Measurements from ENCODE around the gene PTPRM.
A peak's percentile ranks its signal among the peaks of the same experiment; 100 is the strongest.
"Not testable (repeated sequence)": the region's sequence is repeated elsewhere in the genome, so short reads cannot be mapped to it uniquely, and the experiment has no call there.

Gene PTPRM

GRCh38 chr18:8424917-8425725 is 858.0 kb downstream of the PTPRM start:
- DNase-seq = peak; percentile 48

GRCh38 chr18:8426401-8426800 is 859.3 kb downstream of the PTPRM start:
- no peak for DNase-seq

DNA sequence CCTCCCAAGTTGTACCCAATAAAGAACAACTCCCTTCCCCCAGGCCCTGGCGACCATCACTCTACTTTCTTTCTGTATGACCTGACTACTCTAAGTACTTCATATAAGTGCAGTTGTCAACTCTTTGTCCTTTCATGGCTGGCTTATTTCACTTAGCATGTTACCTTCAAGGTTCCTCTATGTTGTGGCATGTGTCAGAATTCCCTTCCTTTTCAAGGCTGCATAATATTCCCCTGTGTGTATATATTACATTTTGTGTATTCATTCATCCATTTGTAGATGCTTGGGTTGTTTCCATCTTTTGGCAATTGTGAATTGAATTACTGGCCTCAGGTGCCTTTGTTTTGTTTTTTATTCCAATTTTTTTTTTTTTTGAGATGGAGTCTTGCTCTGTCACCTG is 860.2 kb downstream of the PTPRM start:
- DNase-seq = no peak

DNA sequence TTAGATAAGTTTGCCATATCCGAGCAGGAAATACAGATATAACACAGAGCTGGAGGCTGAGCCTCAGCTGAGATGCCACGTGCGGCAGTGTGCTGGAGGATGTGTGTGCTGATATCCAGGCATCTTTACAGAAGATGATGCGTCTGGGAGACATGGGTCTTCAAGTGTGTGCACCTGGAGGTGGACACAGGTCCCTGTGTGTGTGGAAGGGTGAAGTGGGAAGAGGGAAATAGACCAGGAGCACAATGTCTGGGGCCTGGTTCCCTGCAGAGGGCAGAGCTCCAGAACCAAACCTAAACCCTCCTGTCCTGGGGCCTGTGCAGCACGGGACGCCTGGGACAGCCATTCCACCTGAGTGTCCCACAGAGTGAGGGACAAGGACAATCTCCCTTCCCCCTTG is 861.8 kb downstream of the PTPRM start:
- DNase-seq = no peak

DNA sequence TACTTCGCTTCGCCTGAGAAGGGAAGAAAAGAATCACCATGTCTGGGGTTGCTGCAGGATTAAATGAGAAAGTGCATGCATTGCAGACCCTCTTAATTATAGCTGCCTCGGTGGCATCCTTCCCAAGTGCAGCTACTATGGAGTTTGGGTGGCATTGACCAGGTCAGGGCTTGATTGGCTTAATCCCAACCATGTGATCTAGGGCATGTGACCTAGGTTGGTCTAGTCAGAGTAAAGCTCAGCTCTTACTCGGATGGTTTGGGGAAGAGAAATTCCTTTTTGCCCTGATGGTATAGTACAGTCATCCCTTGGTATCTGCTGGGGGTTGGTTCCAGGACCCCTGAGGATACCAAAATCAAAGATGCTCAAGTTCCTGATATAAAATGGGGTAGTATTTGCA is 863.9 kb downstream of the PTPRM start:
- no peak for DNase-seq

GRCh38 chr18:8433323-8433722 is 866.2 kb downstream of the PTPRM start:
- DNase-seq = no peak

DNA sequence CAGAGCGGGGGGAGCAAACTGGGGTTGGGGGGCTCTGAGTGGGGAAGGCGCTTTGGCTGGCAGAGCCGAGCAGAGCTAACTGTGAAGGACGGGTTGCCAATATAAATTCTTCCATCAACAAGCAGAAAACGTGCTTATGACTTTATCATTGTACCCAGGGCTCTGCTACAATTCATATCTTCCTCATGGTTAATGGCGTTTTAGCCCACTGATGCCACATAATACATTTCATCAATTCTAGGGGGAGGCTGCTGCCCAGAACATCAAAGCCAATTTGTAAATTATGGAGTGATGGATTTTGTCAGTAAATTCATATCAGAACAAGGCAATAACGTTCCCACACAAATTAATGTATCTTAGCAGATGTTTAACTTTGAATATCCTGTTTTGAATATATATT is 866.7 kb downstream of the PTPRM start:
- no peak for DNase-seq

DNA sequence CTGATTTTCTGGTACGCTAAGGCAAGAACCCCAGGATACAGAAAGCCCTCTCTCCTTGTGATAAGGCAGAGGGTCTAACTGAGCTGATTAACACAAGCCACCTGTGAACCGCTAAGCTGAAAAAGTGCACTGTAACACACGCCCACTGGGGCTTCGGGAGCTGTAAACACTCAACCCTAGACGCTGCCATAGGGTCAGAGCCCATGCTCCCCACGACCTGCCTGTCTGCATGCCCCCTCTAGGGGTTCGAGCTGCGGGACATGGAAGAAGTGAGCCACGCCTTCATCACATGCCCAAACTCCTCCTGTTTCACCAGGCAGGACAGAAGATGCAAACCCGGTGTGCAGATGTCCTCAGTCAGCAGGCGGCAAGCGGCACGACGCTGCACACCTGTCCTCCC is 868.3 kb downstream of the PTPRM start:
- no peak for DNase-seq

- no peak for DNase-seq
Observed at GRCh38 chr18:8439055-8439454, 871.9 kb downstream of the PTPRM start.

- DNase-seq = no peak
Observed at GRCh38 chr18:8443505-8443904, 876.4 kb downstream of the PTPRM start.

DNA sequence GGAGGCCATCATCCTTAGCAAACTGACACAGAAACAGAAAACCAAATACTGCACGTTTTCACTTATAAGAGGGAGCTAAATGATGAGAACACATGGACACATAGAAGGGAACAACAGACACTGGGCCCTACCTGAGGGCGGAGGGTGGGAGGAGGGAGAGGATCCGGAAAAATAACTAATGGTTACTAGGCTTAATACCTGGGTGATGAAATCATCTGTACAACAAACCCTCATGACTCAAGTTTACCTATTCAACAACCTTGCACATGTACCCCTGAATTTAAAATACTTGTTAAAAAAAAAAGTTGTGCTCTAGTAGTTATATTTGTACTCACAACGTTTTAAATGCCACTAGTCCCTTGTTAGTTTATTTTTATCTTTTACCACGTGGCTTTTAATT is 879.8 kb downstream of the PTPRM start:
- DNase-seq = not testable (repeated sequence)

DNA sequence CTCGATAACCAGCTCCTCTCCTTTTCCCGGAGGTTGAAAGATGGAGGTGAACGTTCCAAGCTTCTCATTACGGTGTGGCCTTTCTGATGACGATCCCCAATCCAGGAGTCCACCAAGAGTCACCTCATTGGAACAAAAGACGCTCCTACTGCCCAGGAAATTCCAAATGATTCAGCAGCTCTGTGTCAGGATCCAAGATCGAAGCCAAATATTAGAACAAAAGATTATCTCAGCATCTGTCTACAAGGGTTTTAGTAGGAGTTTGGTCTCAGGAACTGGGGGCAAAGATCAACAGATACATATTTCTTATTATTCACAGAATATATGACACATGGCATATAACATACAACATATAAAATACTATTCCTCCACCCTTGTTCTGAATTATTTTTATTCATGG is 881.0 kb downstream of the PTPRM start:
- no peak for DNase-seq

DNA sequence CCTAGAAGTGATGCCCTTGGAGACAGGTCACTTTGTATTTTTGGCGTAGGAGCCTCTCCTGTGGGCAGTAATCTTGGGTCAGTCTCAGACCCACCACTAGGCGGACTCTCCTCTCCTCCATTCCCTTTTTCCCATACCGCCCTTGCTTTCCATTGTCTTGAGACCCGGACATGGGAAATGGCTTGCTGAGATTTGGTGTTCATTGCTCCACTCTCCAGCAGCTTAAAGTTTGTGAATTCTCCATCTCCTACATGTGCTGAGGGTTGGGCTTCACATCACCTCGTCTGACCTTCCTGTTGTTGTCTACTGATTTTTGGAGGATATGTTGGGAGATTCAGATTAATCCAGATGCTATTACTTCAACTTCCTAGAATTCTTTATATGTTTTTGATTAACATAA is 882.9 kb downstream of the PTPRM start:
- no peak for DNase-seq

DNA sequence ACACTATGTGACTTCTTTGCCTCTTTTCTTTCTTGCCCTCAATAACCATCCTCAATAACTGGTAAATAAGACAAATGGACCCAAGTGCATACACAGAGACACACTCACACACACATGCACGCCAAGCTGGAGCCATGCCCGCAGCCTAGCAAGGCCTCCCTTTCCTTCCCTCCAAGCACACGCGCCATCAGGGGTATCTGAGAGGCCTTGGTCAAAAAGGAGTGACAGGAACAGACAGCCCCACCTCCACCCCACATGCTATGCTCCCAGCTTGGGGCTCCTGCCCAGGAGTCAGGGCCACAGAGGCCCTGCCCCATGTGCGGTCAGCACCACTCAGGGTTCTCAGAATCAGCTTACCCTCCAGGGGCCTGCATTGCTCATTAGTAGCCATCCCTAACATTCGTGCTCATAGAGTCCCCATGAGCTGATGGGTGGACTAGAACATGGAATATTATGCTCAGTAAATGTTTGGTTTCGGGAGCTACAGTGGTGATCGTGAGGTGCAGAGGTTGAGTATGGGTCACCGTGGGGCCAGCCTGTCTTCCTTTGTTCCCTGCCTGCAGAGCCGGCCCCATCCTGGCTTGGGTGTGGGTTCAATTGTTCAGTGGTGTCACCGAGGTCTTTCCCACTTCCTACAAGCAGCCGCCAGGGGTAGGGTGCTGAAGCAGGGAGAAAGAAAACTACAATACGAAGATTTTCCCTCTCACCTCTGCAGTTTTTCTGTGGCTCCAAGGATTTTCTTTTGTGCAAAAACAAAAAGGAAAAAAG is 884.0 kb downstream of the PTPRM start:
- no peak for DNase-seq

- DNase-seq = no peak
Observed at GRCh38 chr18:8453528-8453927, 886.4 kb downstream of the PTPRM start.

GRCh38 chr18:8454136-8454535 is 887.0 kb downstream of the PTPRM start:
- no peak for DNase-seq

DNA sequence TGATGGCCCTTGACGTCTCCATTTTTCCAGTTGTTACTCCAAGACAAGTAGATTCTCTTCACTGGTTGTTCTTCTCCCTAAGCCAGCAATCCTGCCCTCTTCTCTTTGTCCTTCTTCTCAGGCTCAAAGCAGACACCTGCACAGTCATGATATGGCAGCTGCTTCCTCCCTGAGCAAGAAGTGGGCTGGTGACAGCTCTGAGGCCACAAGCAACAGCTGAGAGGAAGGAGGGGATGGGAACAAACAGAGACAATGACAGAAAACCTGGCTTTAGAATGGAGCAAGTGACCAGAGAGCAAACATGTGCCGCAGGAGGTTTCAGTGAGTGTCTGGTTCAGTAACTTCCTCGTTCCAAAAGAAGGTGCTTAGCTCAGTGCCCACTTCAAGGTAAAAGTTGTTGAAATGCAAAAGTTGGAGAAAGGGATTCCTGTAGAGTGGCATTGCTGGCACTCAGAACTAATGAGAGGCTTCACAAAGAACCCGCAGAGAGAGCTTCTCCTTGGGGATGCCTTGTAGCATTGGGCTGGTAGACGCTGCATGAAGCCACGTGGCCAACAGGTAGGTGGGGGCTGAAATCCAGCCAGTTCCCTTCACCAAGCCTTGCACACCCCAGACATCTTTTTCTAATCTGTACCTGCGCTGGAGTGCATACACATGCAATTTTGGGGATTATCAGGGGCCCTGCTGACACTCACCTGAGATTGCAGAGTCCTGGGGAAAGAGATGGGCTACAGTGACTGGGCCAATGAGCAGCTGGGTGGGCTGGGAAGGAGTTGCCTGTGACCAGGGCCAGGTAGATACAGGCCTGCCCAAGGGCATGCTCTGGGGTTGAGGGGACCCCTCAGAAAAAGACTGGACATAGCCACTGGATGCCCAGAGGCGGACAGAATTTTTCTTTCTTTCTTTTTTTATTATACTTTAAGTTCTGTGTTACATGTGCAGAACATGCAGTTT is 888.8 kb downstream of the PTPRM start:
- no peak for DNase-seq
